Measurements from ENCODE around the gene NANS. TPM values are rescaled to one million over a fixed set of nuclear protein-coding genes. Genes with fewer than 3 reads are reported as not detected.

NANS gene
- total and polyA plus RNA-seq, 2 of the 13 experiments (the other 11 are each of a cell fraction or from before 2014, with no cell fraction given): 86.9 to 203 TPM

DNA sequence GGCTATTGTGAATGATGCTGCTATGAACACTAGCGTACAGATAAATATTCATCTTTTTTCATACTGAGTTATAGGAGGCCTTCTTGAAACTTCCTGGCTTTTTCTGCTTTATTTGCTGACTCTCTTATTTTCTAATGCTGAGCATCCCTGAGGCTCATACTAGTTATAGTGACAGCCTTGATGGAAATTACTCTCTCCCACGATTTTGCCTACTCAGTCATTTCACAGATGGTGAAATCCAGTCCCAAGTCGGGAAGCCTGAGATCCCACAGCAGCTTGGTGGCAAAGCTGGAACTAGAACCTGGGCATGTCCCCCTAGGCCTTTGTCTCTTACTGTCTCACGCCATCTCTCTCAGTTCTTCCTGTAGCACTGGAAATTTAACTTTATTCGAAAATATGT is 22.4 kb downstream of the NANS start (continued):
- TF ChIP-seq SNAI1 (CRISPR knock-in tag; IDR thresholded peaks at IDR 0.05; ENCODE audit: borderline replicate concordance): no peak

DNA sequence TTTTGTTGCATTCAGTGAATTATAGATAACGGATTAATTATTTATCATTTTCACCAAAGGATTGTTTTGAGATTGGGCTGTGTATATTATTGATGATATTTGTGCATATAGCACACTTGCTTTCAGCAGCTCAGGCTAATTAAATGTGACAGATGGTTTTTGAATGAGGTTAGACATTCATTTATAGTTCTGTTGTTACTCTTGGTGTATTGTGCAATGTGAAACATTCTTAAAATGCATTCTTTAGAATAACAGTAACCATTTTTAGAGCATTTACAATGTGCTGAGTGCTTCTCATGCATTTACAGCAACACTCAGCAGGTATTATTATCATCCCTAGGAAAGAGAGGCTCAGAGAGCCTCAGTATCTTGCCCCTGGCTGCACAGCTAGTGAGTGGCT is 23.8 kb downstream of the NANS start:
- Histone ChIP-seq H2AFZ (ENCODE audit: low read length) (no peak overlapping the region), H3K27ac (ENCODE audit: extremely low read length, insufficient read depth, low read length) (no peak overlapping the region), H3K4me2 (ENCODE audit: low read depth, low read length) (no peak overlapping the region), H3K9ac (ENCODE audit: insufficient read depth, low read depth, low read length) (no peak overlapping the region), H3K9me3 (ENCODE audit: low read length) (no peaks in the 10 kb centered on the region), H3K4me1 (ENCODE audit: insufficient read depth, low read length) (peaks cover 38% of the 10 kb centered on the region), H3K79me2 (ENCODE audit: insufficient read depth, low read length) (no peaks in the 10 kb centered on the region), H4K20me1 (ENCODE audit: insufficient read depth, low read length) (no peaks in the 10 kb centered on the region), H3K36me3 (replicated peaks in 1 of 2; ENCODE audit: control insufficient read depth in 1 of 2, insufficient read depth in 2 of 2, low read length in 2 of 2) (peaks cover 17 to 68% of the 10 kb centered on the region in 2 experiments), H3K4me3 (replicated peaks in 1 of 3; ENCODE audit: insufficient read depth in 1 of 3, low read depth in 2 of 3, low read length in 3 of 3) (no peak overlapping the region), H3K27me3 (ENCODE audit: control insufficient read depth in 1 of 2, insufficient read depth in 2 of 2, low read length in 2 of 2) (no peaks in the 10 kb centered on the region)
- ChIA-PET POLR2A (no interaction called here), CTCF (ENCODE audit: low intra/inter-chr PET ratio, low total read pairs) (no interaction called here)
- TF ChIP-seq CHD2 (IDR thresholded peaks at IDR 0.05; ENCODE audit: low read depth, low read length) (no peak), CEBPB (IDR thresholded peaks at IDR 0.05; ENCODE audit: borderline replicate concordance, low read depth, low read length) (peak; percentile 30; the same call in 1 of the 2 replicates)
- ATAC-seq (no peak), FAIRE-seq (no peak), DNase-seq (ENCODE audit: low spot score) (no peak)
- BruUV-seq (replicated peaks): no TSS peak
- in situ Hi-C loops (cut with HindIII; ENCODE audit: extremely low pct_ligation_motif_present, low pct_unique_long_range_greater_than_20kb) (no loop called here), intact Hi-C loops (cut with micrococcal nuclease; ENCODE audit: unreplicated experiment) (no loop called here)
- WGBS (ENCODE audit: low lambda C conversion rate): 97% methylated on average over 1 of the region's 1 CpG

DNA sequence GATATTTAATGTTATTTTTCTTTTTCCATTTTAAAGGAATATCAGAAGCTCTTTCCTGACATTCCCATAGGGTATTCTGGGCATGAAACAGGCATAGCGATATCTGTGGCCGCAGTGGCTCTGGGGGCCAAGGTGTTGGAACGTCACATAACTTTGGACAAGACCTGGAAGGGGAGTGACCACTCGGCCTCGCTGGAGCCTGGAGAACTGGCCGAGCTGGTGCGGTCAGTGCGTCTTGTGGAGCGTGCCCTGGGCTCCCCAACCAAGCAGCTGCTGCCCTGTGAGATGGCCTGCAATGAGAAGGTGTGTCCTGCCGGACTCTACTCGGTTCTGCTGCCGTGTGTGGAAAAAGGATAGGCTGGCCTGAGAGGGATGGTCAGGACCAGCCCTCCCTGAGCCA is 24.2 kb downstream of the NANS start:
- Histone ChIP-seq H3K9ac (ENCODE audit: insufficient read depth, low read depth, low read length) (no peak overlapping the region), H3K9me3 (ENCODE audit: low read length) (no peaks in the 10 kb centered on the region), H3K4me3 (replicated peaks in 1 of 3; ENCODE audit: insufficient read depth in 1 of 3, low read depth in 2 of 3, low read length in 3 of 3) (no peak overlapping the region), H3K79me2 (ENCODE audit: insufficient read depth, low read length) (no peaks in the 10 kb centered on the region), H3K27ac (ENCODE audit: extremely low read length, insufficient read depth, low read length) (no peak overlapping the region), H3K4me2 (ENCODE audit: low read depth, low read length) (no peak overlapping the region), H3K4me1 (ENCODE audit: insufficient read depth, low read length) (peaks cover 33% of the 10 kb centered on the region), H3K27me3 (ENCODE audit: control insufficient read depth in 1 of 2, insufficient read depth in 2 of 2, low read length in 2 of 2) (no peaks in the 10 kb centered on the region), H3K36me3 (replicated peaks in 1 of 2; ENCODE audit: control insufficient read depth in 1 of 2, insufficient read depth in 2 of 2, low read length in 2 of 2) (peaks cover 17 to 69% of the 10 kb centered on the region in 2 experiments), H4K20me1 (ENCODE audit: insufficient read depth, low read length) (no peaks in the 10 kb centered on the region), H2AFZ (ENCODE audit: low read length) (no peak overlapping the region)
- ATAC-seq: no peak
- DNase-seq (ENCODE audit: low spot score): no peak
- WGBS (ENCODE audit: low lambda C conversion rate): 98% methylated on average over 9 of the region's 12 CpGs
- intact Hi-C loops (cut with micrococcal nuclease; ENCODE audit: unreplicated experiment): no loop called here
- ChIA-PET POLR2A (interaction anchor here (0.5 to 1.2 kb wide), 3 partner anchors 18 to 24 kb away, joined by 3 read pairs; partner anchors contain the start of gene NANS), CTCF (ENCODE audit: low intra/inter-chr PET ratio, low total read pairs) (no interaction called here)
- FAIRE-seq: no peak
- in situ Hi-C loops (cut with HindIII; ENCODE audit: extremely low pct_ligation_motif_present, low pct_unique_long_range_greater_than_20kb): no loop called here
- no TSS peak for BruUV-seq (replicated peaks)
- TF ChIP-seq, protein P1, sequence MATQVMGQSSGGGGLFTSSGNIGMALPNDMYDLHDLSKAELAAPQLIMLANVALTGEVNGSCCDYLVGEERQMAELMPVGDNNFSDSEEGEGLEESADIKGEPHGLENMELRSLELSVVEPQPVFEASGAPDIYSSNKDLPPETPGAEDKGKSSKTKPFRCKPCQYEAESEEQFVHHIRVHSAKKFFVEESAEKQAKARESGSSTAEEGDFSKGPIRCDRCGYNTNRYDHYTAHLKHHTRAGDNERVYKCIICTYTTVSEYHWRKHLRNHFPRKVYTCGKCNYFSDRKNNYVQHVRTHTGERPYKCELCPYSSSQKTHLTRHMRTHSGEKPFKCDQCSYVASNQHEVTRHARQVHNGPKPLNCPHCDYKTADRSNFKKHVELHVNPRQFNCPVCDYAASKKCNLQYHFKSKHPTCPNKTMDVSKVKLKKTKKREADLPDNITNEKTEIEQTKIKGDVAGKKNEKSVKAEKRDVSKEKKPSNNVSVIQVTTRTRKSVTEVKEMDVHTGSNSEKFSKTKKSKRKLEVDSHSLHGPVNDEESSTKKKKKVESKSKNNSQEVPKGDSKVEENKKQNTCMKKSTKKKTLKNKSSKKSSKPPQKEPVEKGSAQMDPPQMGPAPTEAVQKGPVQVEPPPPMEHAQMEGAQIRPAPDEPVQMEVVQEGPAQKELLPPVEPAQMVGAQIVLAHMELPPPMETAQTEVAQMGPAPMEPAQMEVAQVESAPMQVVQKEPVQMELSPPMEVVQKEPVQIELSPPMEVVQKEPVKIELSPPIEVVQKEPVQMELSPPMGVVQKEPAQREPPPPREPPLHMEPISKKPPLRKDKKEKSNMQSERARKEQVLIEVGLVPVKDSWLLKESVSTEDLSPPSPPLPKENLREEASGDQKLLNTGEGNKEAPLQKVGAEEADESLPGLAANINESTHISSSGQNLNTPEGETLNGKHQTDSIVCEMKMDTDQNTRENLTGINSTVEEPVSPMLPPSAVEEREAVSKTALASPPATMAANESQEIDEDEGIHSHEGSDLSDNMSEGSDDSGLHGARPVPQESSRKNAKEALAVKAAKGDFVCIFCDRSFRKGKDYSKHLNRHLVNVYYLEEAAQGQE (IDR thresholded peaks at IDR 0.05; ENCODE audit: borderline replicate concordance in 1 of 2, low read depth in 1 of 2, low read length in 2 of 2): no peak
- no peak for TF ChIP-seq ELF1 (CRISPR knock-in tag; IDR thresholded peaks at IDR 0.05)
- TF ChIP-seq, protein P2, sequence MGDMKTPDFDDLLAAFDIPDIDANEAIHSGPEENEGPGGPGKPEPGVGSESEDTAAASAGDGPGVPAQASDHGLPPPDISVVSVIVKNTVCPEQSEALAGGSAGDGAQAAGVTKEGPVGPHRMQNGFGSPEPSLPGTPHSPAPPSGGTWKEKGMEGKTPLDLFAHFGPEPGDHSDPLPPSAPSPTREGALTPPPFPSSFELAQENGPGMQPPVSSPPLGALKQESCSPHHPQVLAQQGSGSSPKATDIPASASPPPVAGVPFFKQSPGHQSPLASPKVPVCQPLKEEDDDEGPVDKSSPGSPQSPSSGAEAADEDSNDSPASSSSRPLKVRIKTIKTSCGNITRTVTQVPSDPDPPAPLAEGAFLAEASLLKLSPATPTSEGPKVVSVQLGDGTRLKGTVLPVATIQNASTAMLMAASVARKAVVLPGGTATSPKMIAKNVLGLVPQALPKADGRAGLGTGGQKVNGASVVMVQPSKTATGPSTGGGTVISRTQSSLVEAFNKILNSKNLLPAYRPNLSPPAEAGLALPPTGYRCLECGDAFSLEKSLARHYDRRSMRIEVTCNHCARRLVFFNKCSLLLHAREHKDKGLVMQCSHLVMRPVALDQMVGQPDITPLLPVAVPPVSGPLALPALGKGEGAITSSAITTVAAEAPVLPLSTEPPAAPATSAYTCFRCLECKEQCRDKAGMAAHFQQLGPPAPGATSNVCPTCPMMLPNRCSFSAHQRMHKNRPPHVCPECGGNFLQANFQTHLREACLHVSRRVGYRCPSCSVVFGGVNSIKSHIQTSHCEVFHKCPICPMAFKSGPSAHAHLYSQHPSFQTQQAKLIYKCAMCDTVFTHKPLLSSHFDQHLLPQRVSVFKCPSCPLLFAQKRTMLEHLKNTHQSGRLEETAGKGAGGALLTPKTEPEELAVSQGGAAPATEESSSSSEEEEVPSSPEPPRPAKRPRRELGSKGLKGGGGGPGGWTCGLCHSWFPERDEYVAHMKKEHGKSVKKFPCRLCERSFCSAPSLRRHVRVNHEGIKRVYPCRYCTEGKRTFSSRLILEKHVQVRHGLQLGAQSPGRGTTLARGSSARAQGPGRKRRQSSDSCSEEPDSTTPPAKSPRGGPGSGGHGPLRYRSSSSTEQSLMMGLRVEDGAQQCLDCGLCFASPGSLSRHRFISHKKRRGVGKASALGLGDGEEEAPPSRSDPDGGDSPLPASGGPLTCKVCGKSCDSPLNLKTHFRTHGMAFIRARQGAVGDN (CRISPR knock-in tag; IDR thresholded peaks at IDR 0.05): no peak
- no peak for TF ChIP-seq ZNF709 (CRISPR knock-in tag; IDR thresholded peaks at IDR 0.05)
- no peak for TF ChIP-seq SMARCE1 (IDR thresholded peaks at IDR 0.05; ENCODE audit: borderline replicate concordance)

All from HepG2 (cell line).